Nephron (organoid): ENCODE measurements around the gene LGR6.

Experiments
- H3K27ac Mint-ChIP-seq, 3 experiments: 2 replicates each; pipeline ENCODE4 v1.8.0; 2020; ENCODE audit warnings: mixed read lengths in 3 of 3, mild to moderate bottlenecking in 2 of 3, moderate library complexity in 1 of 3
- H3K27me3 Mint-ChIP-seq: 2 replicates; pipeline ENCODE4 v1.8.0; 2021; ENCODE audit warnings: low read depth, mild to moderate bottlenecking, moderate library complexity, mixed read lengths
- H3K36me3 Mint-ChIP-seq: 2 replicates; pipeline ENCODE4 v1.8.0; 2020; ENCODE audit warnings: low read depth, mixed read lengths
- H3K4me1 Mint-ChIP-seq: 2 replicates; pipeline ENCODE4 v1.8.0; 2020; ENCODE audit warnings: mixed read lengths
- H3K4me3 Mint-ChIP-seq, 3 experiments: 2 replicates each; pipeline ENCODE4 v1.8.0; 2020; ENCODE audit warnings: mild to moderate bottlenecking in 3 of 3, mixed read lengths in 3 of 3, moderate library complexity in 2 of 3
- H3K9me3 Mint-ChIP-seq: 2 replicates; pipeline ENCODE4 v1.8.0; 2020; ENCODE audit warnings: mixed read lengths
- TF ChIP-seq, protein P1 (sequence below), 3 experiments: fragments of 200-600 bp; sonication (generic); IDR thresholded peaks; one replicate each; pipeline ENCODE4 v1.5.0; 2021; ENCODE audit warnings: antibody characterized with exemption in 3 of 3; ENCODE audit not compliant: unreplicated experiment in 3 of 3

The LGR6 gene

DNA sequence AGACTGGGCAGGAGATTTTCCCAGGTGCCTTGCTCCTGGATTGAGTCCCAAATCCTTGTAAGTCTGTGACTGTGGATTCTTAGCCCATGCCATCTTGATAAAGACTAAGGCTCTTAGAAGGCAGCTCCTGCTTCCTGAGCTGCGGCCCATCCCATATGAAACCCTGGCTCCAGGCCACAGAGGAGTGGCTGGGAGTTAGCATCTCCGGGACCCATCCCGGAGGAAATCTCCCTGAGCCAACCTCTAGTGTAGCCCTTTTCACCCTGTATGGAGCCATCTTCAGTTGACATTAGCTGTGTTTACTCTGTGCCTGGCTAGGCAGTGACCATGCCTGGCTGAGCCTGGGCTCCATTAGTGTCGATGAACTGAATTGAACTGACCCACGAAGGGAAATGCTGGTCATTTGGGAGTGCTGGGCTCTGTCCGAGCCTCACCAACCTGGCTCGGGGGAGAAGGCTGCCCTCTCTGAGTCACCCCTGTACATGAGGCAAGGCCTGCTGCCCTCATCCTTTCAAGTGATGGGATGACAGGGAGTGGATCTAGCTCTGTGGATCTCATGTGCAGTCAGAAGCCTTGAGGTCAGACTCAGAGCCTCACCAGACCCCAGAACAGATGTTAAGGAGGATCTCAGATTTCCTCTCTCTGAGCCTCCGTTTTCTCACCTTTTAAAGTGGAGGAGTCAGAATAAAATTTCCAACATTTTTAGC lies 37.5 kb downstream of the LGR6 start:
- no peaks in the 10 kb centered on the region for H3K9me3 Mint-ChIP-seq

DNA sequence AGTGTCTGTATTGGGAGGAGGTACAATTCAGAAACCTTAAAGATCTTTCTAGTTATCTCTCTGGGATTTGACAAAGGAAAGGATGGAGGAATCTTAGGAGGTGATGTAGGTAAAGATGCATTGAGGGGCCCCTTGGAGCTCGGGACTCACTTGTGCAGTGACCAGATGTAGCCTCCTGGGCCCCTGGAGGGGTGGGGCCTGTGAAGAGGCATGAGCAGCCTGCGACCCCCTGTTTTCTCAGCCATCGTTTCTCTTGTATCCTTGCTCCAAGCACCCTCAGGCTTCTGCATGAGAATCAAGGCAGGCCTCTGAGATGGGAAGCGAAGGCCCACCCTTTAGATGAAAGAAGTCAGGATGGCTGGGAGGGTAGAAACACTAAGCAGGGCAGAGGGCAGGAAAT lies 39.6 kb downstream of the LGR6 start:
- Mint-ChIP-seq H3K27ac (no peak overlapping the region), H3K9me3 (no peaks in the 10 kb centered on the region), H3K4me3 (no peak overlapping the region), H3K36me3 (no peaks in the 10 kb centered on the region), H3K27me3 (peaks cover 38% of the 10 kb centered on the region), H3K4me1 (no peaks in the 10 kb centered on the region)
- TF ChIP-seq, protein P1, sequence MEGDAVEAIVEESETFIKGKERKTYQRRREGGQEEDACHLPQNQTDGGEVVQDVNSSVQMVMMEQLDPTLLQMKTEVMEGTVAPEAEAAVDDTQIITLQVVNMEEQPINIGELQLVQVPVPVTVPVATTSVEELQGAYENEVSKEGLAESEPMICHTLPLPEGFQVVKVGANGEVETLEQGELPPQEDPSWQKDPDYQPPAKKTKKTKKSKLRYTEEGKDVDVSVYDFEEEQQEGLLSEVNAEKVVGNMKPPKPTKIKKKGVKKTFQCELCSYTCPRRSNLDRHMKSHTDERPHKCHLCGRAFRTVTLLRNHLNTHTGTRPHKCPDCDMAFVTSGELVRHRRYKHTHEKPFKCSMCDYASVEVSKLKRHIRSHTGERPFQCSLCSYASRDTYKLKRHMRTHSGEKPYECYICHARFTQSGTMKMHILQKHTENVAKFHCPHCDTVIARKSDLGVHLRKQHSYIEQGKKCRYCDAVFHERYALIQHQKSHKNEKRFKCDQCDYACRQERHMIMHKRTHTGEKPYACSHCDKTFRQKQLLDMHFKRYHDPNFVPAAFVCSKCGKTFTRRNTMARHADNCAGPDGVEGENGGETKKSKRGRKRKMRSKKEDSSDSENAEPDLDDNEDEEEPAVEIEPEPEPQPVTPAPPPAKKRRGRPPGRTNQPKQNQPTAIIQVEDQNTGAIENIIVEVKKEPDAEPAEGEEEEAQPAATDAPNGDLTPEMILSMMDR (IDR thresholded peaks at IDR 0.05; ENCODE audit: unreplicated experiment in 3 of 3) = no peak

More for the DNA sequence above, 37.5 kb downstream of the LGR6 start:
- Mint-ChIP-seq H3K27ac (no peak overlapping the region), H3K4me1 (no peaks in the 10 kb centered on the region), H3K36me3 (no peaks in the 10 kb centered on the region), H3K4me3 (no peak overlapping the region), H3K27me3 (peaks cover 34% of the 10 kb centered on the region)
- TF ChIP-seq, protein P1 (IDR thresholded peaks at IDR 0.05; ENCODE audit: unreplicated experiment in 3 of 3) = no peak

DNA sequence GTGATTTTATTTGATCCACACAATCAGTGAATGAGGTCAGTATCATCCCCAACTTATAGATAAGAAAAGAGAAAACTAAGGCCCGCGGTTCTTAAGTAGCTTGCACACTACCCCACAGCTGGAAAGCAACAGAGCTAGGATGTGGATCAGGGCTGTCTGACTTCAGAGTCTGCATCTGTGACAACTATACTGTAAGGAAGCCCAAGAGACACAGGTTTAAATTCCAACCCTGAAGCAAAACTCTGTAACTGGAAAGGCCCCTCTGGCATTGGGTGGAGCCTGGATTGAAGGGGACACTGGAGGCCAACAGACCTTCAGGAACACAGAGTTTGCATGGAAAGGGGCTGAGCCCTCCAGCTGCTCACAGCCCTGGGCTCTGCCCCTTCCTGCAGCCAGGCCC lies 40.2 kb downstream of the LGR6 start:
- no peaks in the 10 kb centered on the region for H3K9me3 Mint-ChIP-seq
- peaks cover 40% of the 10 kb centered on the region for H3K27me3 Mint-ChIP-seq
- H3K4me1 Mint-ChIP-seq = no peaks in the 10 kb centered on the region
- no peaks in the 10 kb centered on the region for H3K36me3 Mint-ChIP-seq
- TF ChIP-seq, protein P1 (IDR thresholded peaks at IDR 0.05; ENCODE audit: unreplicated experiment in 3 of 3) = no peak
- H3K27ac Mint-ChIP-seq = no peak overlapping the region
- H3K4me3 Mint-ChIP-seq = no peak overlapping the region

DNA sequence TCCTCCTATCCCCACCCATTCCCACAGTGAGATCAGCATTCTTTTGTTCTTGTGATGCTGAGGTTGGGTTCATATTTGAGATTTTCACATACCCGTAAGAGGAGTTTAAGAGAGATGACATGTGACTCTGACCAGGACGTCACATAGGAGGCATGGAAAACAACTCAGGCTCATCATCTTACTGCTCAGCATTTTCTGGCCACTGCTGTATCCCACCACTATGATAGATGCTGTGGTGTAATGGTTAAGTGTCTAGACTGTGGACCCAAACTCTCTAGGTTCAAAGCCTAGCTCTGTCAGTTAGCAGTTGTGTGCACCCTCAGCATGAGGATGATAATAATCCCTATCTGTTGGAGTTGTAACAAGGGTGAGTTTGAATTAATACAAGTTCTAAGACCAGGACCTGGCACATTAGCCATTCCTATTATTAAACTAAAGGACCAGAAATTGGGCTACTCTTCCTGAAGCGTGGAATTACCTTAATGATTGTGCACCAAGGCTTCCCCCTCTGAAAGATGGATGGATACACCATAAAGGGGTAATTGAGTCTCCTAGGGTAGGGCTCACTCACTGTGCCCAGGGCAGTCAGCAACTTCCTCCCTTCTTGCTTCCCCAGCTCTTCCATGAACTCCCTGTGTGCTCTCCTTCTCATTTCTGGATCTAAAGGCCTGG lies 40.9 kb downstream of the LGR6 start:
- no peak overlapping the region for H3K27ac Mint-ChIP-seq
- H3K4me3 Mint-ChIP-seq = no peak overlapping the region
- H3K4me1 Mint-ChIP-seq = no peaks in the 10 kb centered on the region
- peaks cover 39% of the 10 kb centered on the region for H3K27me3 Mint-ChIP-seq
- TF ChIP-seq, protein P1 (IDR thresholded peaks at IDR 0.05; ENCODE audit: unreplicated experiment in 3 of 3) = no peak
- no peaks in the 10 kb centered on the region for H3K36me3 Mint-ChIP-seq
- H3K9me3 Mint-ChIP-seq = no peaks in the 10 kb centered on the region

DNA sequence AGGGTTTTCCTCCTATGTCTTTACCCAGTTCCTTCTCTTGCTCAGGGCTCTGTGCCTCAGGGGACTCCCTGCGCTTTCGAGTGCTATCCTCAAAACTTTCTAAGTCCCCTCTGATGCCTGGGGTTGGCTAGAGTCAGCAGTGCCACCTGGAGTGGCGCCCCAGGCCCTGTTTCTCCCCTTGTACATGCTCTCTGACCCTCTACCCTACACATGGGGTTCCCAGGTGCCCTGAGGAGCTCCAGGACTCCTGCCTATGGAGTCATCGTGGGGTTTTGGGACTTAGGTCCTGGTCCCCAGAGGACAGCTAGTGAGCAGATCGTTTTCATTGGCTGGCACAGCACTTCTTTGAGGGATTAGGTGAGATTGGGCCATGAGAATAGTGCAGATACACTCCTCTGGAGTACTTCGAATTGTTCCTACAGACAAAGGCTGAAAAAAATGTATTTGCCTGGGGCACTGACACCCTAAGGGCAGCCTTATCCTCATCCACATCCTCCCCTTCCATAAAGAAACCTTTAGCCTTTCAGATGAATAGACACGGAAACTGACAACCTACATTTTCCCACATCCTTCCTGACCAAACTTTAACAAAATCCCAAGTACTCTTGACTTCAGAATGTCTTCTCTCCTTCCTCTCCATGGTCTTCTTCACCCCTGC lies 41.5 kb downstream of the LGR6 start:
- Mint-ChIP-seq H3K4me3 (no peak overlapping the region), H3K27ac (no peak overlapping the region), H3K4me1 (no peaks in the 10 kb centered on the region), H3K36me3 (no peaks in the 10 kb centered on the region), H3K27me3 (peaks cover 43% of the 10 kb centered on the region), H3K9me3 (no peaks in the 10 kb centered on the region)
- TF ChIP-seq, protein P1 (IDR thresholded peaks at IDR 0.05; ENCODE audit: unreplicated experiment in 3 of 3) = no peak
